GM19240 (cell line): Measurements from ENCODE around the gene ITPR1.

Experiments used
- DNase-seq: peaks from one replicate; pipeline ENCODE4 v3.0.0; 2011; ENCODE audit warnings: low spot score; ENCODE audit not compliant: insufficient read length

ITPR1 gene

GRCh38 chr3:4532535-4533112 is 39.5 kb downstream of the ITPR1 start:
- no peak for DNase-seq

GRCh38 chr3:4533489-4534443 is 40.6 kb downstream of the ITPR1 start:
- no peak for DNase-seq

GRCh38 chr3:4534906-4535305 is 41.8 kb downstream of the ITPR1 start:
- no peak for DNase-seq

GRCh38 chr3:4536260-4536659 is 43.1 kb downstream of the ITPR1 start:
- DNase-seq = no peak

- no peak for DNase-seq
Observed at GRCh38 chr3:4540267-4540666, 47.1 kb downstream of the ITPR1 start.

- no peak for DNase-seq
Observed at GRCh38 chr3:4543110-4543509, 50.0 kb downstream of the ITPR1 start.

- DNase-seq = no peak
Observed at GRCh38 chr3:4546346-4547178, 53.4 kb downstream of the ITPR1 start.

GRCh38 chr3:4547799-4548198 is 54.7 kb downstream of the ITPR1 start:
- DNase-seq = no peak

- DNase-seq = no peak
Observed at GRCh38 chr3:4548356-4548755, 55.2 kb downstream of the ITPR1 start.

- DNase-seq = no peak
Observed at GRCh38 chr3:4548780-4549179, 55.6 kb downstream of the ITPR1 start.

- DNase-seq = no peak
Observed at GRCh38 chr3:4549896-4550295, 56.7 kb downstream of the ITPR1 start.

- DNase-seq = no peak
Observed at GRCh38 chr3:4551051-4551711, 58.0 kb downstream of the ITPR1 start.

GRCh38 chr3:4551794-4552442 is 58.8 kb downstream of the ITPR1 start:
- no peak for DNase-seq

- no peak for DNase-seq
Observed at GRCh38 chr3:4552811-4553210, 59.7 kb downstream of the ITPR1 start.

GRCh38 chr3:4561661-4562060 is 68.5 kb downstream of the ITPR1 start:
- no peak for DNase-seq

- no peak for DNase-seq
Observed at GRCh38 chr3:4562595-4562994, 69.4 kb downstream of the ITPR1 start.

- no peak for DNase-seq
Observed at GRCh38 chr3:4564270-4564669, 71.1 kb downstream of the ITPR1 start.

GRCh38 chr3:4564928-4565586 is 71.9 kb downstream of the ITPR1 start:
- no peak for DNase-seq

GRCh38 chr3:4565809-4566501 is 72.8 kb downstream of the ITPR1 start:
- no peak for DNase-seq

- DNase-seq = no peak
Observed at GRCh38 chr3:4568841-4569240, 75.7 kb downstream of the ITPR1 start.
